ENCODE data around the gene IRGC. TPM values are rescaled to one million over a fixed set of nuclear protein-coding genes. Genes with fewer than 3 reads are reported as not detected.

The IRGC gene
- total RNA-seq, 2 experiments from 2014 or later, result not detected

GRCh38 chr19:43695985-43696704 lies 19.7 kb upstream of the IRGC start:
- no peak for DNase-seq
- Mint-ChIP-seq H3K4me3 (no peak overlapping the region), H3K27ac (no peak overlapping the region), H3K9me3 (peaks cover 11% of the 10 kb centered on the region), H3K36me3 (ENCODE audit: low read depth) (no peaks in the 10 kb centered on the region), H3K4me1 (peaks cover 18% of the 10 kb centered on the region), H3K27me3 (peaks cover 20% of the 10 kb centered on the region)
- ChIA-PET CTCF (no interaction called here), POLR2A (no interaction called here)

DNA sequence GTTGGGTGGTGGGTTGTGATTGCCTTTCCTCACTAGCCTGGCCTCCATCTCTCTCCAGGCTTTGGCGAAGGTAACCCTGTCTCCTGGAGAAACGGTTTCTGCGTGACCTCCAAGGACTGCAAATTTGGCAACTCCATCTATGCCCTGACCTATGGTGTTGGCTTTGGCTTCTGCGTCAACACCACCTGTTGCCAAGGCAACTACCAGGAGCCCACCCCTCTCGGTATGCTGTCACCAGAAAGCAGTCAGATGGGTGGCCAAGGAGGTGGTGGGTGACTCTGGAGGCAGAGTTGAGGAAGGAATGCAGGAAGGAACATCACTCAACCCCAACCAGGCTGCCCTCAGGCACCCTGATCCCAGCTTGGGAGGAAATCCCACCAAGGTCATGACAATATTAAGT lies 18.6 kb upstream of the IRGC start:
- H3K27me3 Mint-ChIP-seq, result peaks cover 18% of the 10 kb centered on the region
- peaks cover 5% of the 10 kb centered on the region for H3K9me3 Mint-ChIP-seq
- ChIA-PET POLR2A (no interaction called here), CTCF (no interaction called here)
- H3K4me1 Mint-ChIP-seq, result peaks cover 27% of the 10 kb centered on the region
- H3K4me3 Mint-ChIP-seq, result no peak overlapping the region
- no peak overlapping the region for H3K27ac Mint-ChIP-seq
- DNase-seq, result no peak
- no peaks in the 10 kb centered on the region for H3K36me3 Mint-ChIP-seq (ENCODE audit: low read depth)

GRCh38 chr19:43699506-43700394 lies 16.1 kb upstream of the IRGC start:
- peaks cover 29% of the 10 kb centered on the region for H3K4me1 Mint-ChIP-seq
- no peaks in the 10 kb centered on the region for H3K36me3 Mint-ChIP-seq (ENCODE audit: low read depth)
- POLR2A ChIA-PET, result interaction anchor here (1.4 kb wide), 1 partner anchor 55 kb away, joined by 4 read pairs; the partner anchor contains the start of gene SMG9
- CTCF ChIA-PET, result interaction anchor here (1.1 to 1.4 kb wide), 2 partner anchors 31 to 267 kb away, joined by 3 to 7 read pairs; no protein-coding TSS in a partner anchor
- H3K4me3 Mint-ChIP-seq, result no peak overlapping the region
- H3K27ac Mint-ChIP-seq, result peak overlapping the region; percentile 92
- H3K9me3 Mint-ChIP-seq, result peaks cover 3% of the 10 kb centered on the region
- peaks cover 15% of the 10 kb centered on the region for H3K27me3 Mint-ChIP-seq
- DNase-seq, result no peak

DNA sequence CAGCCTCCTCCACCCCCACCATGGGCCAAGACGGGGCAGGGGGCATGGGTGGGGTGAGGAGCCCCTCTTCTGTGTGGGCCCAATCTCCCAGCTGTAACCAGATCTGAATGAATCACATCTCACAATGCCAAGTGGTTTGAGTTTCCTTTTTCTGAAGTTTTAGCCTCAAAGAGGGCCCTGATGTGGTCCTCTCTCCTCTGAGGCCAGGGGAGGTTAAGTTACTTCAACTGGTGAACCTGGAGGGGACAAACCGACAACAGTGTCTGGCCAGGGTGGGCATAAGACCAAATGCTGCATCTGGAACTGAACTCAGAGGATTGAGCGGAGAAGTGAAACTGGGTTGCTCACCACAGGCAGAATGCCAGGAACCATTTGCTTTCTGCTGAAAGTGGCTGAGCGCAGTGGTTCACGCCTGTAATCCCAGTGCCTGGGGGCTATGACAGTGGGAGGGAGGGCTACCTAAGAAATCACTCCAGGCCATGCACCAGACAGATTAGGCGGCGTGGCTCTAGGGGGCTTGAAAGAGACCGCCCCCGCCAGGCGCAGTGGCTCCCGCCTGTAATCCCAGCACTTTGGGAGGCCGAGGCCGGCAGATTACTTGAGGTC lies 15.4 kb upstream of the IRGC start:
- peaks cover 15% of the 10 kb centered on the region for H3K27me3 Mint-ChIP-seq
- H3K9me3 Mint-ChIP-seq, result no peaks in the 10 kb centered on the region
- peak overlapping the region; percentile 50 for H3K4me3 Mint-ChIP-seq
- no peaks in the 10 kb centered on the region for H3K36me3 Mint-ChIP-seq (ENCODE audit: low read depth)
- POLR2A ChIA-PET, result interaction anchor here (1.0 kb wide), 2 partner anchors 9 to 35 kb away, joined by 3 to 4 read pairs; no protein-coding TSS in a partner anchor
- DNase-seq, result peak; percentile 16
- H3K4me1 Mint-ChIP-seq, result peaks cover 29% of the 10 kb centered on the region
- peak overlapping the region; percentile 92 for H3K27ac Mint-ChIP-seq
- CTCF ChIA-PET, result interaction anchor here (1.0 to 1.7 kb wide), 4 partner anchors 26 to 65 kb away, joined by 3 to 8 read pairs (median 6); no protein-coding TSS in a partner anchor

GRCh38 chr19:43704002-43704705 lies 11.7 kb upstream of the IRGC start:
- ChIA-PET POLR2A (no interaction called here), CTCF (interaction anchor here (1.0 kb wide), 1 partner anchor 36 kb away, joined by 6 read pairs; no protein-coding TSS in a partner anchor)
- DNase-seq, result no peak
- no peak overlapping the region for H3K4me3 Mint-ChIP-seq
- H3K4me1 Mint-ChIP-seq, result peaks cover 27% of the 10 kb centered on the region
- H3K27ac Mint-ChIP-seq, result no peak overlapping the region
- peaks cover 6% of the 10 kb centered on the region for H3K9me3 Mint-ChIP-seq
- no peaks in the 10 kb centered on the region for H3K36me3 Mint-ChIP-seq (ENCODE audit: low read depth)
- H3K27me3 Mint-ChIP-seq, result peaks cover 7% of the 10 kb centered on the region

DNA sequence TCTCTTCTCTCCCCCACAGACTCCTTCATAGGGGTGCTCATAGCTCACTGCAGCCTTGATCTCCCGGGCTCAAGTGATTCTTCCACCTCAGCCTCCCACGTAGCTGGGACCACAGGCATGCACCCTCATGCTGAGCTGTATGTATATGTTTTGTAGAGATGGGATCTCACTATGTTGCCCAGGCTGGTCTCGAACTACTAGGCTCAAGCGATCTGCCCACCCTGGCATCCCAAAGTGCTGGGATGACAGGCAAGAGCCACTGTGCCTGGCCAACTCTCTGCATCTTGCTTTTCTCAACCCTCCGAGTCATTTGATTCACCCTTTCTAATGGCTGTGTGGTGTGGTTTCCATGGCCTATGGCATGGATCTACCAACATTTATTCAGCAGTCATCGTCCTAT lies 10.1 kb upstream of the IRGC start:
- ChIA-PET POLR2A (no interaction called here), CTCF (interaction anchor here (1.0 kb wide), 1 partner anchor 37 kb away, joined by 5 read pairs; no protein-coding TSS in a partner anchor)
- no peak overlapping the region for H3K27ac Mint-ChIP-seq
- peaks cover 3% of the 10 kb centered on the region for H3K27me3 Mint-ChIP-seq
- no peaks in the 10 kb centered on the region for H3K36me3 Mint-ChIP-seq (ENCODE audit: low read depth)
- DNase-seq, result no peak
- H3K9me3 Mint-ChIP-seq, result peaks cover 7% of the 10 kb centered on the region
- H3K4me1 Mint-ChIP-seq, result peaks cover 14% of the 10 kb centered on the region
- no peak overlapping the region for H3K4me3 Mint-ChIP-seq

DNA sequence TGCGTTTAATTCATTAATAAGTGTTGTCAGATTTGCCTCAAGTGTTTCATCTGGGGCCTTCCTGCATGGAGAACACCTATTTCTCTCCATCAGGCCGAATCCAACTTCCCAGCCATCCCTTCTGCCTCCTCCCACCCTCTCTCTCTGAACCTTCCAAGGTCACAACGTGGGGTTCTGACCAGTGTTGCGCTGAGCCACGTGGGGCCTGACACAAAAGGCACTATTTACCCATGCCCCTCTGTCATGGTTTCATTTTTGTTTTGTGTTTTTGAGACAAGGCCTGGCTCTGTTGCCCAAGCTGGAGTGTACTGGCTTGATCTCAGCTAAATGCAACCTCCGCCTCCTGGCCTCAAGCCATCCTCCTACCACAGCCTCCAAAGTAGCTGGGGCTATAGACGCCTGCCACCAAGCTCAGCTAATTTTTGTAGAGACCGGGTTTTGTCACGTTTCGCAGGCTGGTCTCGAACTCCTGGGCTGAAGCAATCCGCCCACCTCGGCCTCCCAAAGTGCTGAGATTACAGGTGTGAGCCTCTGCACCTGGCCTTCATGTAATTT lies 8.6 kb upstream of the IRGC start:
- ChIA-PET POLR2A (no interaction called here), CTCF (no interaction called here)
- no peak overlapping the region for H3K4me3 Mint-ChIP-seq
- no peak overlapping the region for H3K27ac Mint-ChIP-seq
- H3K36me3 Mint-ChIP-seq (ENCODE audit: low read depth), result no peaks in the 10 kb centered on the region
- DNase-seq, result no peak
- peaks cover 6% of the 10 kb centered on the region for H3K4me1 Mint-ChIP-seq
- H3K9me3 Mint-ChIP-seq, result peaks cover 12% of the 10 kb centered on the region
- H3K27me3 Mint-ChIP-seq, result peaks cover 7% of the 10 kb centered on the region

DNA sequence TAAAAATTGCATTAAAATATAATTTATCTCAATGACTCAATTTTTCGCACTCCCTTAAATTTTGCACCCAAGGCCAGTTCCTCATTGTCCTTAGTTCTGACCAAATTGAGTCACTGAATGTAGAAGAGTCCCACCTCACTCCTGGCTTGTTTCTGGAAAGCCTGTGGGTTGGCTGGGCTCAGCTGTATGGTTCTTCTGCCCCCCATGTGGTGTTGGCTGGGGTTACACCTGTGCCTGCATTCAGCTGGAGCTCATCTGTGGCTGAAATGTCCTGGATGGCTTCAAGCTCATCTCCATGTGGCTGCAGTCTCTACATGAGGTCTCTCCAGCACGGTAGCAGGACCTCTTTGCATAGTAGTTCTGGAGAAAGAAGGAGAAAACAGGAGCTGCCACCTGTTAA lies 7.2 kb upstream of the IRGC start:
- H3K27ac Mint-ChIP-seq, result no peak overlapping the region
- H3K36me3 Mint-ChIP-seq (ENCODE audit: low read depth), result no peaks in the 10 kb centered on the region
- H3K9me3 Mint-ChIP-seq, result peaks cover 14% of the 10 kb centered on the region
- DNase-seq, result no peak
- ChIA-PET POLR2A (interaction anchor here (1.3 kb wide), 1 partner anchor 8 kb away, joined by 4 read pairs; no protein-coding TSS in a partner anchor), CTCF (no interaction called here)
- H3K4me3 Mint-ChIP-seq, result no peak overlapping the region
- peaks cover 5% of the 10 kb centered on the region for H3K4me1 Mint-ChIP-seq
- peaks cover 7% of the 10 kb centered on the region for H3K27me3 Mint-ChIP-seq

DNA sequence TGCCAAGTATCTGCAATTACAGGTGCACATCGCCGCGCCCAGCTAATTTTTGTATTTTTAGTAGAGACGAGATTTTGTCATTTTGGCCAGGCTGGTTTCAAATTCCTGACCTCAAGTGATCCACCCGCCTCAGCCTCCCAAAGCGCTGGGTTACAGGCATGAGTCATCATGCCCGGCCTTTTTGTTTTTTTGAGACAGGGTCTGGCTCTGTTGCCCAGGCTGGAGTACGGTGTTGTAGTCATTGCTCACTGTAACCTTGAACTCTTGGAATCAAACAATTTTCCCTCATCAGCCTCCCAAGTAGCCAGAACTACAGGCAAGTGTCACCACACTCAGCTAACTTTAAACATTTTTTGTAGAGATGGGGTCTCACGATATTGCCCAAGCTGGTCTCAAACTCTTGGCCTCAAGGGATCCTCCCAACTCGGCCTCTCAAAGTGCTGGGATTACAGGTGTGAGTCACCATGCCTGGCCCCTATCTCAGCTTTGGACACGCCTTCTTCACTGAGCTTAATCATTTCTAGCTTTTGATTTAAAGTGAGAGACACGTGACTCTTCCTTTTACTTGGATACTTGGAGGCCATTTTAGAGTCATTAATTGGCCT lies 4.0 kb upstream of the IRGC start:
- H3K4me1 Mint-ChIP-seq, result peaks cover 5% of the 10 kb centered on the region
- ChIA-PET CTCF (no interaction called here), POLR2A (no interaction called here)
- H3K9me3 Mint-ChIP-seq, result peaks cover 14% of the 10 kb centered on the region
- no peaks in the 10 kb centered on the region for H3K36me3 Mint-ChIP-seq (ENCODE audit: low read depth)
- H3K27me3 Mint-ChIP-seq, result peaks cover 4% of the 10 kb centered on the region
- no peak overlapping the region for H3K4me3 Mint-ChIP-seq
- DNase-seq, result no peak
- H3K27ac Mint-ChIP-seq, result no peak overlapping the region

DNA sequence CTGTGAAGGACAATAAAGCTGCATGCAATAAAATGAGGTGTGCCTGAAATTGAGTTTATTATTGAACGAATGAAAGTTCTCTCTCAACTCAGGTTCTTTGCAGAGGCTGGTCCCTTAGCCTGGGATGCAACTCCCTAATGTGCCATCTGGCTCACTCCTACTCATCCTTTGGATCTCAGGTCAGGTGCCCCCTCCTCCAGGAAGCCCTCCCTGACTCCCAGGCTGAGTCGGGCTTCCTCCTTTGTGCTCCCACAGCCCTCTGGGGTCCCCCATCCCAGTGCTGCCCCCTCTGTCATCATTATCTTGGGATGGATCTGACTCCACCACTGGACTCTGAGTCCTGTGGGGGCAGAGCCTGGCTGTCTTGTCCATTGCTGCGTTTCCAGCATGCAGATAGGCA lies 2.7 kb upstream of the IRGC start:
- DNase-seq, result no peak
- peaks cover 5% of the 10 kb centered on the region for H3K4me1 Mint-ChIP-seq
- ChIA-PET POLR2A (no interaction called here), CTCF (no interaction called here)
- H3K4me3 Mint-ChIP-seq, result no peak overlapping the region
- no peak overlapping the region for H3K27ac Mint-ChIP-seq
- H3K27me3 Mint-ChIP-seq, result peaks cover 4% of the 10 kb centered on the region
- H3K9me3 Mint-ChIP-seq, result peaks cover 14% of the 10 kb centered on the region
- no peaks in the 10 kb centered on the region for H3K36me3 Mint-ChIP-seq (ENCODE audit: low read depth)

DNA sequence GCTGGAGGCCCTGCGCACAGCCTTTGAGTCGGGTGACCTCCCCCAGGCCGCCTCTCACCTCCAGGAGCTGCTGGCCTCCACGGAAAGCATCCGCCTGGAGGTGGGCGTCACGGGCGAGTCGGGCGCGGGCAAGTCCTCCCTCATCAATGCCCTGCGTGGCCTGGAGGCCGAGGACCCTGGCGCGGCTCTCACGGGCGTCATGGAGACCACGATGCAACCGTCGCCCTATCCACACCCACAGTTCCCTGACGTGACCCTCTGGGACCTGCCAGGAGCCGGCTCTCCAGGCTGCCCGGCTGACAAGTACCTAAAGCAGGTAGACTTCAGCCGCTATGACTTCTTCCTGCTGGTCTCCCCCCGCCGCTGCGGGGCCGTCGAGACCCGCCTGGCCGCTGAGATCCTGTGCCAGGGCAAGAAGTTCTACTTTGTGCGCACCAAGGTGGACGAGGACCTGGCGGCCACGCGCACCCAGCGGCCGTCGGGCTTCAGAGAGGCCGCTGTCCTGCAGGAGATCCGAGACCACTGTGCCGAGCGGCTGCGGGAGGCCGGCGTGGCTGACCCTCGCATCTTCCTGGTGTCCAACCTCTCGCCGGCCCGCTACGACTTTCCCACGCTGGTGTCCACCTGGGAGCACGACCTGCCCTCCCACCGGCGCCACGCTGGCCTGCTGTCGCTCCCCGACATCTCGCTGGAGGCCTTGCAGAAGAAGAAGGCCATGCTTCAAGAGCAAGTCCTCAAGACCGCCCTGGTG lies 2.9 kb downstream of the IRGC start:
- Mint-ChIP-seq H3K27ac (no peak overlapping the region), H3K4me1 (no peaks in the 10 kb centered on the region), H3K27me3 (no peaks in the 10 kb centered on the region), H3K4me3 (no peak overlapping the region), H3K9me3 (no peaks in the 10 kb centered on the region), H3K36me3 (ENCODE audit: low read depth) (no peaks in the 10 kb centered on the region)
- ChIA-PET CTCF (no interaction called here), POLR2A (no interaction called here)
- DNase-seq, result no peak
